Suprapubic skin (tissue), 4 donors: ENCODE data around the gene MAPKAPK3.

Source experiments
- POLR2A ChIP-seq, 2 donors: fragments of 450-650 bp; IDR thresholded peaks; one replicate each; pipeline ENCODE4 v1.6.1; 2017; ENCODE audit warnings: antibody characterized with exemption in 2 of 2, mild to moderate bottlenecking in 2 of 2, moderate library complexity in 2 of 2
- POLR2AphosphoS5 ChIP-seq, 3 donors: sonication (generic); formaldehyde crosslinking; IDR thresholded peaks; one replicate each; pipeline ENCODE4 v1.6.1; 2017; ENCODE audit warnings: antibody characterized with exemption in 3 of 3
- TF ChIP-seq, protein P1 (sequence below), 2 donors: fragments of 200-600 bp in 1 of 2; fragments of 450-650 bp in 1 of 2; sonication (generic) in 1 of 2; IDR thresholded peaks; one replicate each; pipeline ENCODE4 v1.5.1; 2016 to 2019; ENCODE audit warnings: antibody characterized with exemption in 2 of 2, mild to moderate bottlenecking in 1 of 2, moderate library complexity in 1 of 2

DNA sequence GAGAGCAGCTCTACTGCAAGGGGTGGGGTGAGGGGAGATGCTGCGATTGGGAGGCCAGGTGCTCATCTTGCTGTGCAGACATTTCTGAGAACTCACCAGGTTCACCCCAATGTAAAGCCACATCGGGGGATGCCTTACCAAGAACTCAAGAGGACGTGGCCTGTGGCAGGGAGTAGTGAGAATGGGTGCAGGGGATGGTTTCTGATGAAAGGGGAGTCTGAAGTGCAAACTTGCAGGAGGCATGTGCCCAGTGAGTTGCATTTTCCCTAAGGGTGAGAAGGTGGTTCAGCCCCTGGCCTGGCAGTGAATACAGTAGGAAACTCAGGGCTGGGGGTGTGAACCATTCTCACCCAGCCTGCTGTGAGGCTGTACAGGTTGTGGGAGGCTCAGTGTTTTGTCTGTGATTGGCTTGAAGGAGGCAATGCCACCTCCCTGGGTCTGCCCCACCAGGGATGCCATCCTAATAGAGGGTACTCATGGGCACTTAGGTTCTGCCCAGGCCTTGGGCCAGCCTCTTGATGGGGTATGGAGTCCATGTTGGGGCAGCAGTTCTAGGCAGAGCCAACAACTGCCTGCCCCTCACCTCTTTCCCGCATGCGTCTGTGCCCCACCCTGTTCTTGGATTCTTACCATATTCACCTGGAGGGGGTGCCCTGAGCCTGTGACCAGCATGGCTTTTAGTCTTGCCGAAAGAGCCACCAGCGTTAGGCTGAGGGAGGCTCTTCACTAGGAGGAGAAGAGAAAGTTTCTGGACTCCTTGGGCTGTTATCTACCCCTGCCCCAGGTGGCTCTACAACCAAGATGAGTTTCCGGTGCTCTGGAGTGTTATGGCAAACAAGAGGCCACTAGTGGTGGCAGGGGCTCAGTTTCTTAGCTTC, 43.1 kb upstream of the MAPKAPK3 start:
- TF ChIP-seq, protein P1, sequence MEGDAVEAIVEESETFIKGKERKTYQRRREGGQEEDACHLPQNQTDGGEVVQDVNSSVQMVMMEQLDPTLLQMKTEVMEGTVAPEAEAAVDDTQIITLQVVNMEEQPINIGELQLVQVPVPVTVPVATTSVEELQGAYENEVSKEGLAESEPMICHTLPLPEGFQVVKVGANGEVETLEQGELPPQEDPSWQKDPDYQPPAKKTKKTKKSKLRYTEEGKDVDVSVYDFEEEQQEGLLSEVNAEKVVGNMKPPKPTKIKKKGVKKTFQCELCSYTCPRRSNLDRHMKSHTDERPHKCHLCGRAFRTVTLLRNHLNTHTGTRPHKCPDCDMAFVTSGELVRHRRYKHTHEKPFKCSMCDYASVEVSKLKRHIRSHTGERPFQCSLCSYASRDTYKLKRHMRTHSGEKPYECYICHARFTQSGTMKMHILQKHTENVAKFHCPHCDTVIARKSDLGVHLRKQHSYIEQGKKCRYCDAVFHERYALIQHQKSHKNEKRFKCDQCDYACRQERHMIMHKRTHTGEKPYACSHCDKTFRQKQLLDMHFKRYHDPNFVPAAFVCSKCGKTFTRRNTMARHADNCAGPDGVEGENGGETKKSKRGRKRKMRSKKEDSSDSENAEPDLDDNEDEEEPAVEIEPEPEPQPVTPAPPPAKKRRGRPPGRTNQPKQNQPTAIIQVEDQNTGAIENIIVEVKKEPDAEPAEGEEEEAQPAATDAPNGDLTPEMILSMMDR (IDR thresholded peaks at IDR 0.05), result no peak
- no peak for TF ChIP-seq POLR2AphosphoS5 (IDR thresholded peaks at IDR 0.05)
- no peak for TF ChIP-seq POLR2A (IDR thresholded peaks at IDR 0.05)
